Glomerular endothelial cell (primary cell): ENCODE results near the gene HOXB7. TPM values are rescaled to one million over a fixed set of nuclear protein-coding genes. Genes with fewer than 3 reads are reported as not detected.

Source experiments
- DNase-seq: peaks from one replicate; pipeline ENCODE4 v3.0.0-alpha.2; 2011; ENCODE audit warnings: low read depth, low spot score; ENCODE audit errors: extremely low read depth
- total RNA-seq: library from RNA; depleted of rRNA; stranded (reverse); fragments of >200 nt; gene quantifications from 2 replicates; pipeline ENCODE4 v1.2.3, GENCODE V29; 2015

HOXB7 gene
- total RNA-seq, 1 donor from 2014 or later, result 44.7 TPM

DNA sequence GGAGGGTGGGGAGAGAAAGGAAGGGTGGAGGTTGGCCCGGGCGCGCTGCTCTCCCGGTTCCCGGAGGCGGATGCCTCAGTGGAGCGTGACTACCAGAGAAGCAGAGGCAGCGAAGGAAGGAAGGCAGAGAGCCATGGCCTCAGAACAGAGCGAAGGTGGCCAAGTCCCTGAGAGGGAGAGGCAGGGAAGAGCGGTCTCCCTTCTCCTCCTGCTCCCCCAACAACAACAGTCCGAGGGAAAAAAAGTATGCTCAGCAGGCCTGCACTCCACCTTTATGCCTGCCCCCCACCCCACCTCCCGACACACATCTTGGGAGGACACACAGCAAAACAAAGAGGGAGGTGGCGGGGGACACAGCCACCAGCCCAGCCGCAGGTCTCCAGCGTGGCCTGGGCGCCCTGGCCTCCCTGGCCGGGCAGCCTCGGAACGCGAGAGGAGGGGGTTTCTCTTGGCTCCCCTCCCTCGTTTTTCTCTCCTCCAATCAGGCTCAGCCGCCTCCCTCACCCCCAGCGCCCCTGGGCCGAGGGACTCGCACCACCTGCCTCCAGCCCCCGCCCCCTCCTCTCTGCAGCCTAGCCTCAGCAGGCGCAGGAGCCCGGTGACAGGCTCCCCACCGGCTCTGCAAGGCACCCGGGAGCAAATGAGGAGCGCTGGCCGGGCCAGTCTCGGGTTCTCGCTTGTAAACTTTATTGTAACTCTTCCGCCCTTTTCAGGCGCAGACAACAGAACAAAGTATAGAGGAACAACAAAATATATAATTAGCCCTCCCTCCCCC lies 1.1 kb upstream of the HOXB7 start:
- no peak for DNase-seq

DNA sequence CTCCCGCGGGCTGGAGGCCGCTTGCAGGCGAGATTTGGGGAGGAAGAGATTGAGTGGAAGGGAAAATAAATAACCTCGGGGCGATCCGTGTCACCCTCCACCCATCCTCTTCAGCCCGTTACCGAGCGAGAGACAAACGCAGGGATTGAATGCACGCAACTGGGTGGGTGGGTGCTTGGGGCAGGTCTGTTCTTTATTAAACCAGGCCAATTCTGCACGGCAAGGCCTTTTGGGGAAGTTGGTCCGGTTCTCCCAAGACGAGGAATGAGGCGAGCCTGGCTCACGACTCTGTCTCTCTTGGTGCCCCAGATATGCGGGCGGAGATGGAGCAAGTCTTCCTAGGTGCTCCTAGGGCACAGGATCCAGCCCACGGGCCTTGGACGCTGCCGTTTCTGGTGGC lies 396 bp upstream of the HOXB7 start:
- DNase-seq, result no peak

DNA sequence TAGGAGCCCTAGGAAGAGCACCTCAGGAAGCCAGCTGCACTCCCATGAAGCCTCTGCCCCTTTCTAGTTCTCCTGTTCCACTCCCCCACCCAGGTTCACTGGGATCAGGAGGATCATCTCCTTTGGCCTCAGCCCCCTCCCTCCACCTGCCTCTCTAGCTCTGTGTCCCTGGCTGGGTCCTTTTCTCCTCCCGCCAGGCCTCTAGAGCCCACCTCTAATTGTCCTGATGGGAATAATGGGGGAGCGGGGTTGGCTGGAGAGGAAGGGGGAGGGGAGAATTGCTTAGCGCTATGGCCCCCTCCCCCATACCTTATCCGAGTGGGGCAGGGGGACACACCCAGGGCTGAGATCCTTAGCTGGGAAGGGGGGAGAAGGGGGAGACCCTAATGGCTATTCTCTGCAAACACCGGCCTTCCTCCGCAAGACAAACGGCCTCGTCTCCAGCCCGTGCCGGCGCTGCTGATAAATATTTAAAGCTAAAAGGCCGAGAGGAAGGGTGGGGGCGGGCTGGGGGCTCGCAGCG lies 997 bp downstream of the HOXB7 start:
- DNase-seq, result no peak

DNA sequence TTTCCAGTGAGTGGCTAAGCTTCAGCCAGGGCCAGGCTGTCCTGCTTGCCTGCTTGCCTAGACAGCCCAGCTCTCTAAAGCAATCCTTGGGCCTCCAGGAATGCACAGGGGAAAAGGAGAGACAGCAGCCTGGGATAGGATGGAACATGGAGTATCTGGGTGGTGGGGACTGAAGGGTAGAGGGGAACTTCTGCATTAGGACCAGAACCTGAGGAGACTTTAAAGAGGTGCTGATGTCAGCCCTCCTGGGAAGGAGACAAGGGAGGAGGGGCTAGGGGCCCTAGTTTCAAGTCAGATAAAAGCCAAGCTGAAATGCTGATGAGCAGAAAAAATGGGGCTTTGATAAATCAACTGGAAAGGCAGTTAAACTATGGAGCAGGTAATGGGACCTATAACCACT lies 1.8 kb downstream of the HOXB7 start:
- DNase-seq, result no peak

GRCh38 chr17:48608494-48608834 lies 2.4 kb downstream of the HOXB7 start:
- no peak for DNase-seq

- no peak for DNase-seq
Observed at GRCh38 chr17:48606892-48607614, 3.8 kb downstream of the HOXB7 start.

GRCh38 chr17:48605991-48606891 lies 4.6 kb downstream of the HOXB7 start:
- DNase-seq, result no peak

GRCh38 chr17:48605409-48605919 lies 5.4 kb downstream of the HOXB7 start:
- no peak for DNase-seq

DNA sequence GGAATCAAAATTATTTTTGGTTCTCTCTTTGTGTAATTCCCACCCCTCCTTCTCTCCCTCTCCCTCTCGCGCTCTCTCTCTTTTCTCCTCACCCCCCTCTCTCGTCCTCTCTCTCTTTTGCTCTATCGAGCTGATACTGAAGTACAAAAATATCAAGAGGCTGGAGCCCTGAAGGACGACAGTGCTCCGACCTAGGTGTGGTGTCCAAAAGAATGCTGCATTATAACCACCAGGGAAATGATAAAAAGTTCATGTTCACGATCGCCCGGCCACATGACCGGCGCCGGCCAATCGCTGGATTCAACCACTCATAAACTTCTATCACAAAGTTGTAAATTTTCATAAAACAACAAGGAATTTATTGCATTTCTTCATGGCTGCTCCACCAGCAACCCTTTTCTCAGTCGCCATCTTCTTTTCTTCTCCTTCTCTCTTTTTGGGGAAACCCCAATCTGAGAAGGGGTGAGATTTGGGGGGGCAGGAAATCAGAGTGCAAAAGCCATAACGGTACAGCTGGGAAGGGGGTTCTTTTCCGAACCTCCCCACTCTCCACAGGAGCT lies 6.0 kb downstream of the HOXB7 start, which contains the start of gene HOXB6:
HOXB6 (minus strand) TSS at position 217 of the 560 bp plus-strand sequence. CDS start 6,836 bp downstream, outside the sequence.
- DNase-seq, result no peak

- no peak for DNase-seq
Observed at GRCh38 chr17:48603959-48604769, 6.7 kb downstream of the HOXB7 start.

- no peak for DNase-seq
Observed at GRCh38 chr17:48601539-48602425, 9.0 kb downstream of the HOXB7 start.

- DNase-seq, result no peak
Observed at GRCh38 chr17:48601207-48601538, 9.6 kb downstream of the HOXB7 start.

- no peak for DNase-seq
Observed at GRCh38 chr17:48600244-48601098, 10.3 kb downstream of the HOXB7 start.

DNA sequence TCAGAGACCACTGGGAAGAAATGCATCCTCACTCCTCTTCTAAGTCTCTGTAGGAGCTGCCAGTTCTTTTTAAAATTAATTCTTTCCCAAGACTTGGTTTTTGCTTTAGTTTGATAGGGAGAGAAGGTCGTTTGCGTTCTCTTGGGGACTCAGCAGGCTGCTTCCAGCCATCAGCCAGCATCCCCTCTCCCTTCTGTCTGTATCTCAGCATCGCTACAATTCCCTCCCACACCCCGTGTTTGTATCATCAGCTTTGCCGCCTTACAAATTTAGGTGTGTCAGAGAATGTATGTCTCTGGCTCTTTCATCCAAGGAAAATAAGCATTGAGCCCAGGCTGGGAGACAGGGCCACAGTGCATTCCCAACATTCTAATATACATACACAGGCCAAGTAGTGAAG lies 11.5 kb downstream of the HOXB7 start:
- no peak for DNase-seq

GRCh38 chr17:48598736-48599135 lies 12.1 kb downstream of the HOXB7 start:
- no peak for DNase-seq

DNA sequence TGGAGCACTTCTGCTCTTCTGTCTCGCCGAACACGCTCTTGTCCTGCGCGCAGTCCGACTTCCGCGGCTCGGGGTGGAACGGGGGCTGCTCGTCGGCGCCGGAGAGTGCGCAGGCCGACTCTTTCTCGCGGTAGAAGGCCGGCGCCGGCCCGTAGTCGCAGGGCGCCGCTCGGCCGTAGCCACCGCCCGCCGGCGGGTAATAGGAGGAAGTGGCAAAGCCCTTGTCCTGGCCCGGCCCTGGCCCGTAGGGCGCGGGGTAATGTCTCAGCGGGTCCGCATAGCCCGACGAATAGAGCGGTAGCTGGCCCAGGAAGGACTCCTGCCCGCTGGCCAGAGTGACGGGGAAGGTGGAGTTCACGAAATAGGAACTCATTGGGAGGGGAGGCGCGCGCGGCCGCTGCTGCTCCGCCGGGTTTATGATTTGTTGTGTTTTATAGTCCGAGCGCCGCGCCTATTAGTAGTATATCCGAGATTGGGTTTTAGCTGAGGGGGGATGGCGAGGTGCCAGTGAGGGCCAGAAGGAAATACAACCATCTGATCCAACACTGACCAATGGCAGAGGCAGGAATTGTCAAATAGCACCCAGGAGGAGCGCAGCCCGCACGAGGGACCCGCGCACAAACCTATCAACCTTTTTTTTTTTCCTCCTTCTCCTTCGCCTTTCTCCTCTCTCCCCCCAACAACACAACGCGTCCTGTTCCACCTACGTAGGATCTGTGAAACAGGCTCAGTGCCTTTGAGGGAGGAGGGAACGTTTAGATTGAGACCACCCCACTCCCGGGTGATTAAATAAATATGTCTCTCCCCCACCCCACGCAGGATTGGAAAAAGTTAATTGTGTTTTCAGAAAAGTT lies 12.8 kb downstream of the HOXB7 start:
- DNase-seq, result no peak

- no peak for DNase-seq
Observed at GRCh38 chr17:48597528-48597777, 13.4 kb downstream of the HOXB7 start.
